Natural killer cell (primary cell): ENCODE results near the gene IFT52. TPM values are rescaled to one million over a fixed set of nuclear protein-coding genes. Genes with fewer than 3 reads are reported as not detected.

ENCODE experiments used
- ATAC-seq, 3 donors: fragments of 150-1000 bp in 2 of 3; fragments of 200-7000 bp in 1 of 3; cut with Tn5 transposase; 1 replicate in 1 of 3; 2 replicates in 2 of 3; pipeline ENCODE4 v1.10.0; 2021; ENCODE audit warnings: mild to moderate bottlenecking in 2 of 3, moderate library complexity in 2 of 3
- DNase-seq, 2 donors: peaks; one replicate each; pipeline versions ENCODE4 v3.0.0 to v3.0.0-alpha.2; 2013 to 2021; ENCODE audit warnings: mixed read lengths in 1 of 2
- H3K27ac ChIP-seq: one replicate; pipeline ENCODE4 v1.5.1; 2013; ENCODE audit warnings: mild to moderate bottlenecking, low read length
- H3K27me3 ChIP-seq: one replicate; pipeline ENCODE4 v1.6.1; 2013; ENCODE audit warnings: low read length; ENCODE audit not compliant: control insufficient read depth, insufficient read depth
- H3K36me3 ChIP-seq: one replicate; pipeline ENCODE4 v1.6.1; 2013; ENCODE audit warnings: low read length; ENCODE audit not compliant: control insufficient read depth, insufficient read depth
- H3K4me1 ChIP-seq: one replicate; pipeline ENCODE4 v1.6.1; 2013; ENCODE audit warnings: low read length; ENCODE audit not compliant: control insufficient read depth, insufficient read depth
- H3K4me3 ChIP-seq: one replicate; pipeline ENCODE4 v1.5.1; 2013; ENCODE audit warnings: low read length
- H3K9me3 ChIP-seq: one replicate; pipeline ENCODE4 v1.6.1; 2013; ENCODE audit warnings: low read length; ENCODE audit not compliant: control insufficient read depth, insufficient read depth
- H3K27ac Mint-ChIP-seq, 2 donors: one replicate each; pipeline ENCODE4 v1.8.0; 2022; ENCODE audit warnings: mild to moderate bottlenecking in 2 of 2, mixed read lengths in 2 of 2, moderate library complexity in 1 of 2
- H3K27me3 Mint-ChIP-seq, 2 donors: one replicate each; pipeline ENCODE4 v1.8.0; 2022; ENCODE audit warnings: low read depth in 2 of 2, mixed read lengths in 2 of 2
- H3K36me3 Mint-ChIP-seq: one replicate; pipeline ENCODE4 v1.8.0; 2022; ENCODE audit warnings: mixed read lengths
- H3K4me1 Mint-ChIP-seq, 2 donors: one replicate each; pipeline ENCODE4 v1.8.0; 2022; ENCODE audit warnings: mixed read lengths in 2 of 2
- H3K4me3 Mint-ChIP-seq: one replicate; pipeline ENCODE4 v1.8.0; 2022; ENCODE audit warnings: mild to moderate bottlenecking, moderate library complexity, mixed read lengths
- H3K9me3 Mint-ChIP-seq, 2 donors: one replicate each; pipeline ENCODE4 v1.8.0; 2022; ENCODE audit warnings: mixed read lengths in 2 of 2
- CTCF ChIP-seq: fragments of 200-600 bp; IDR thresholded peaks from one replicate; pipeline ENCODE4 v1.8.0; 2022; ENCODE audit warnings: antibody characterized with exemption
- WGBS: methylation state at CpG from one replicate; pipeline ENCODE4 v1.1.7; 2013; ENCODE audit warnings: missing lambda C conversion rate; ENCODE audit not compliant: insufficient coverage; 5-methylcytosine and 5-hydroxymethylcytosine counted together
- intact Hi-C: fragments of 100-400 bp; cut with micrococcal nuclease; formaldehyde crosslinking; loops from one replicate; pipeline ENCODE4 v1.14.2; 2022
- total RNA-seq, 4 donors: library from RNA; stranded (reverse); fragments of 120-200 nt in 1 of 4; gene quantifications; one replicate each; pipeline versions ENCODE4 v1.2.3 to v1.2.4, GENCODE V29; 2013 to 2022

IFT52 gene
- total RNA-seq, 3 donors from 2014 or later (not counting 1 experiment from before 2014, with no cell fraction given): 21.5 to 26.1 (median 22.4) TPM

GRCh38 chr20:43565758-43566104 is 25.0 kb upstream of the IFT52 start:
- Mint-ChIP-seq H3K4me3 (no peak overlapping the region), H3K4me1 (no peaks in the 10 kb centered on the region), H3K27ac (no peak overlapping the region), H3K36me3 (no peaks in the 10 kb centered on the region), H3K9me3 (no peaks in the 10 kb centered on the region), H3K27me3 (peaks cover 0 to 3% of the 10 kb centered on the region in 2 donors)
- no peak overlapping the region for H3K27ac ChIP-seq
- no peaks in the 10 kb centered on the region for H3K27me3 ChIP-seq
- TF ChIP-seq CTCF: no peak
- no peak for DNase-seq
- H3K4me3 ChIP-seq: no peak overlapping the region
- no peaks in the 10 kb centered on the region for H3K4me1 ChIP-seq
- intact Hi-C loops: no loop called here
- H3K9me3 ChIP-seq: no peaks in the 10 kb centered on the region
- H3K36me3 ChIP-seq: no peaks in the 10 kb centered on the region
- WGBS: 93% methylated on average over 4 of the region's 4 CpGs
- ATAC-seq: no peak

GRCh38 chr20:43567477-43567876 is 23.3 kb upstream of the IFT52 start:
- Histone ChIP-seq H3K4me3 (no peak overlapping the region), H3K27me3 (no peaks in the 10 kb centered on the region), H3K36me3 (no peaks in the 10 kb centered on the region), H3K4me1 (no peaks in the 10 kb centered on the region), H3K9me3 (no peaks in the 10 kb centered on the region), H3K27ac (no peak overlapping the region)
- Mint-ChIP-seq H3K4me1 (no peaks in the 10 kb centered on the region), H3K9me3 (no peaks in the 10 kb centered on the region), H3K27me3 (no peaks in the 10 kb centered on the region), H3K4me3 (no peak overlapping the region), H3K36me3 (no peaks in the 10 kb centered on the region), H3K27ac (no peak overlapping the region)
- no peak for ATAC-seq
- no peak for TF ChIP-seq CTCF
- intact Hi-C loops: no loop called here
- WGBS: 83% methylated on average over 8 of the region's 9 CpGs
- no peak for DNase-seq

DNA sequence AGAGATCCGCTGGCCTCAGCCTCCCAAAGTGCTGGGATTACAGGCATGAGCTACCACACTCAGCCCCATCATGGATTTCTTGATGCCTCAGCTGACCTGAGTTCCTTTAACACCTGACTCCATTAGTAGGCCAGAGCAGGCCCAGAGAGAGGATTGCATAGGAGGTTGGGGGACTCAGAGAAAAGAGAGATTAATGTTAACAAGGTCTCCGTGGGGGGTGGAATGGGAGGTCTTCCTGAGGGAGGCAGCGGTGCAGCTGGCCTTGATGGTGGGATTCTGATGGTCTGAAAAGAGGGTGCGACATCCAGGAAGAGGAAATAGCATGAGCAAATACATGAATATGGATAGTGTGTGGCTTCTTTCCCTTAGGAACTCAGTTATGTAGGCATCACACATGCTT is 22.0 kb upstream of the IFT52 start:
- DNase-seq (no peak), ATAC-seq (no peak)
- Histone ChIP-seq H3K4me1 (no peaks in the 10 kb centered on the region), H3K4me3 (no peak overlapping the region), H3K9me3 (no peaks in the 10 kb centered on the region), H3K36me3 (no peaks in the 10 kb centered on the region), H3K27ac (no peak overlapping the region), H3K27me3 (no peaks in the 10 kb centered on the region)
- Mint-ChIP-seq H3K4me1 (no peaks in the 10 kb centered on the region), H3K36me3 (no peaks in the 10 kb centered on the region), H3K27ac (no peak overlapping the region), H3K27me3 (no peaks in the 10 kb centered on the region), H3K4me3 (no peak overlapping the region), H3K9me3 (no peaks in the 10 kb centered on the region)
- no peak for TF ChIP-seq CTCF
- WGBS: 90% methylated on average over 4 of the region's 4 CpGs
- intact Hi-C loops: no loop called here

- Mint-ChIP-seq H3K9me3 (no peaks in the 10 kb centered on the region), H3K27ac (no peak overlapping the region), H3K4me3 (no peak overlapping the region), H3K27me3 (no peaks in the 10 kb centered on the region), H3K36me3 (no peaks in the 10 kb centered on the region), H3K4me1 (no peaks in the 10 kb centered on the region)
- Histone ChIP-seq H3K4me1 (no peaks in the 10 kb centered on the region), H3K27ac (no peak overlapping the region), H3K4me3 (no peak overlapping the region), H3K36me3 (no peaks in the 10 kb centered on the region), H3K9me3 (no peaks in the 10 kb centered on the region), H3K27me3 (no peaks in the 10 kb centered on the region)
- no peak for TF ChIP-seq CTCF
- intact Hi-C loops: no loop called here
- ATAC-seq (no peak), DNase-seq (no peak)
- 93% methylated on average over 10 of the region's 10 CpGs for WGBS
Measured at GRCh38 chr20:43569282-43569681, 21.5 kb upstream of the IFT52 start.
